Trophoblast cell (in vitro differentiated cells and primary cell): ENCODE measurements around the gene GPRC5A.
A peak's percentile ranks its signal among the peaks of the same experiment; 100 is the strongest.

ENCODE experiments used
- DNase-seq, 2 donors: peaks; one replicate each; pipeline ENCODE4 v3.0.0-alpha.2; 2016
- H2AFZ ChIP-seq: 2 replicates; pipeline ENCODE4 v1.6.1; 2013; ENCODE audit warnings: low read length, moderate library complexity, mild to moderate bottlenecking; ENCODE audit not compliant: insufficient read depth, poor library complexity
- H2AK5ac ChIP-seq: 2 replicates; pipeline ENCODE4 v1.6.1; 2013; ENCODE audit warnings: mild to moderate bottlenecking, low read length
- H2BK120ac ChIP-seq: 2 replicates; pipeline ENCODE4 v1.6.1; 2013; ENCODE audit warnings: low read length, mild to moderate bottlenecking, moderate library complexity; ENCODE audit not compliant: insufficient read depth, poor library complexity
- H2BK12ac ChIP-seq: 2 replicates; pipeline ENCODE4 v1.6.1; 2013; ENCODE audit warnings: mild to moderate bottlenecking, low read length, moderate library complexity
- H2BK5ac ChIP-seq: 2 replicates; pipeline ENCODE4 v1.6.1; 2013; ENCODE audit warnings: low read length, low read depth, moderate library complexity, mild to moderate bottlenecking; ENCODE audit not compliant: poor library complexity
- H3K14ac ChIP-seq: 2 replicates; pipeline ENCODE4 v1.6.1; 2013; ENCODE audit warnings: mild to moderate bottlenecking, low read length
- H3K18ac ChIP-seq: 2 replicates; pipeline ENCODE4 v1.6.1; 2013; ENCODE audit warnings: mild to moderate bottlenecking, low read length
- H3K23ac ChIP-seq: 2 replicates; pipeline ENCODE4 v1.6.1; 2013; ENCODE audit warnings: low read length
- H3K27ac ChIP-seq: 2 replicates; pipeline ENCODE4 v1.5.1; 2013; ENCODE audit warnings: low read depth, mild to moderate bottlenecking, inconsistent platforms, low read length, moderate library complexity
- H3K27me3 ChIP-seq: 2 replicates; pipeline ENCODE4 v1.6.1; 2013; ENCODE audit warnings: inconsistent platforms, mild to moderate bottlenecking, low read length, moderate library complexity; ENCODE audit not compliant: insufficient read depth
- H3K36me3 ChIP-seq, 2 experiments: 1 replicate in 1 of 2; 2 replicates in 1 of 2; pipeline ENCODE4 v1.6.1; 2013; ENCODE audit warnings: low read length in 2 of 2, mild to moderate bottlenecking in 2 of 2, moderate library complexity in 1 of 2; ENCODE audit not compliant: insufficient read depth in 2 of 2, control insufficient read depth in 1 of 2
- H3K4ac ChIP-seq: 2 replicates; pipeline ENCODE4 v1.6.1; 2013; ENCODE audit warnings: low read depth, mild to moderate bottlenecking, low read length, moderate library complexity
- H3K4me1 ChIP-seq, 2 experiments: 1 replicate in 1 of 2; 2 replicates in 1 of 2; pipeline ENCODE4 v1.6.1; 2013; ENCODE audit warnings: low read length in 2 of 2, mild to moderate bottlenecking in 2 of 2, moderate library complexity in 1 of 2; ENCODE audit not compliant: insufficient read depth in 2 of 2, control insufficient read depth in 1 of 2
- H3K4me2 ChIP-seq: 2 replicates; pipeline ENCODE4 v1.6.1; 2013; ENCODE audit warnings: inconsistent platforms, mild to moderate bottlenecking, low read length, moderate library complexity
- H3K4me3 ChIP-seq: 2 replicates; pipeline ENCODE4 v1.5.1; 2013; ENCODE audit warnings: mild to moderate bottlenecking, low read depth, low read length, inconsistent platforms
- H3K79me1 ChIP-seq: one replicate; pipeline ENCODE4 v1.6.1; 2013; ENCODE audit warnings: low read length
- H3K79me2 ChIP-seq: 2 replicates; pipeline ENCODE4 v1.6.1; 2013; ENCODE audit warnings: low read length, mild to moderate bottlenecking; ENCODE audit not compliant: control insufficient read depth, insufficient read depth, poor library complexity
- H3K9ac ChIP-seq: 2 replicates; pipeline ENCODE4 v1.6.1; 2013; ENCODE audit warnings: mild to moderate bottlenecking, low read length
- H3K9me3 ChIP-seq: 2 replicates; pipeline ENCODE4 v1.6.1; 2013; ENCODE audit warnings: low read depth, mild to moderate bottlenecking, control low read depth, inconsistent platforms, low read length; ENCODE audit not compliant: insufficient read depth
- H4K12ac ChIP-seq: 2 replicates; pipeline ENCODE4 v1.6.1; 2013; ENCODE audit warnings: low read depth, mild to moderate bottlenecking, low read length, moderate library complexity
- H4K8ac ChIP-seq: 2 replicates; pipeline ENCODE4 v1.6.1; 2013; ENCODE audit warnings: low read depth, mild to moderate bottlenecking, low read length, moderate library complexity
- H4K91ac ChIP-seq: one replicate; pipeline ENCODE4 v1.6.1; 2013; ENCODE audit warnings: low read depth, mild to moderate bottlenecking, low read length, moderate library complexity
- WGBS: extraction: QIAGEN DNeasy Blood & Tissue Kit; methylation state at CpG from one replicate; pipeline ENCODE4 v1.1.7; 2013; ENCODE audit warnings: missing lambda C conversion rate; ENCODE audit not compliant: insufficient read length, insufficient coverage; ENCODE audit errors: extremely low coverage; 5-methylcytosine and 5-hydroxymethylcytosine counted together

GPRC5A gene

DNA sequence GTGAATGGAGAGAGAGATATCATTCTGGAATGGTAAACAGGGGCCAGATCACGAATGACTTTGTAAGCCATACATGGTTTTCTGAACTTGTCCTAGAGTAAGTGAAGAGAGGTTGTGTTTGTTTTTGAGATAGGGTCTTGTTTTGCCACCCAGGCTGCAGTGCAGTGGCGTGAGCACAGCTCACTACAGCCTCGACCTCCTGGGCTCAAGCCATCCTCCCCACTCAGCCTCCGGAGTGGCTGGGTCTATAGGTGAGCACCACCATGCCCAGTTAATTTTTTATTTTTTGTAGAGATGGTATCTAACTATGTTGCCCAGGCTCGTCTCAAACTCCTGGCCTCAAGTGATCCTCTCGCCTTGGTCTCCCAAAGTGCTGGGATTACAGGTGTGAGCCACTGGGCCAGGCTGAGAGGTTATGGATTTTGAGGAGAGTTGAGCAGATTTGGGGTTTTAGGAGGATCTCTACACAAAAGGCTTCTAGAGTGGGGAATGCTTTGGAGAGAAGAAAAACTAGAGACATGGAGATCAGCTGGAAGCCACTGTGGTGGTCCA, 19.7 kb upstream of the GPRC5A start:
- Histone ChIP-seq H2AK5ac (no peak overlapping the region), H3K4me2 (no peak overlapping the region), H3K18ac (no peak overlapping the region), H3K9ac (no peak overlapping the region), H3K9me3 (no peaks in the 10 kb centered on the region), H4K8ac (no peak overlapping the region), H2BK12ac (peak overlapping the region; percentile 67), H3K4me1 (peaks cover 21% of the 10 kb centered on the region in 2 experiments), H2BK5ac (peak overlapping the region; percentile 51), H2BK120ac (peak overlapping the region; percentile 28), H3K27me3 (no peaks in the 10 kb centered on the region), H3K23ac (no peak overlapping the region), H3K14ac (no peak overlapping the region), H3K4me3 (no peak overlapping the region), H3K36me3 (no peaks in the 10 kb centered on the region), H4K12ac (no peak overlapping the region), H3K79me2 (no peaks in the 10 kb centered on the region), H3K4ac (no peak overlapping the region), H2AFZ (no peak overlapping the region), H4K91ac (peak overlapping the region; percentile 66), H3K27ac (peak overlapping the region; percentile 2), H3K79me1 (peaks cover 12% of the 10 kb centered on the region)
- no peak for DNase-seq
- WGBS, result no CpG with 5 or more reads among the region's 6 CpGs

- Histone ChIP-seq H3K27ac (peak overlapping the region; percentile 54), H3K4me2 (peak overlapping the region; percentile 31), H4K8ac (peak overlapping the region; percentile 13), H4K91ac (peak overlapping the region; percentile 71), H3K4ac (peak overlapping the region; percentile 21), H3K9me3 (no peaks in the 10 kb centered on the region), H3K18ac (peak overlapping the region; percentile 38), H2BK5ac (peak overlapping the region; percentile 26), H3K4me1 (peaks cover 21% of the 10 kb centered on the region in 2 experiments), H3K14ac (no peak overlapping the region), H3K27me3 (no peaks in the 10 kb centered on the region), H3K4me3 (no peak overlapping the region), H4K12ac (no peak overlapping the region), H2BK120ac (peak overlapping the region; percentile 90), H2AFZ (no peak overlapping the region), H3K23ac (no peak overlapping the region), H3K79me2 (no peaks in the 10 kb centered on the region), H3K79me1 (peaks cover 12% of the 10 kb centered on the region), H3K9ac (no peak overlapping the region), H3K36me3 (no peaks in the 10 kb centered on the region), H2AK5ac (peak overlapping the region; percentile 61), H2BK12ac (peak overlapping the region; percentile 95)
- no CpG with 5 or more reads among the region's 10 CpGs for WGBS
- peak; percentile 92 to 99 for DNase-seq
Measured at GRCh38 chr12:12872139-12872933, 19.0 kb upstream of the GPRC5A start.

GRCh38 chr12:12872934-12873275, 18.5 kb upstream of the GPRC5A start:
- H3K4me3 ChIP-seq, result no peak overlapping the region
- no peak overlapping the region for H3K23ac ChIP-seq
- H4K91ac ChIP-seq, result peak overlapping the region; percentile 71
- H3K36me3 ChIP-seq, result no peaks in the 10 kb centered on the region
- no peak overlapping the region for H3K4ac ChIP-seq
- no peak overlapping the region for H2BK5ac ChIP-seq
- H2AK5ac ChIP-seq, result no peak overlapping the region
- no peaks in the 10 kb centered on the region for H3K79me2 ChIP-seq
- peak in 1 of 2 donors; percentile 65 for DNase-seq
- H3K27ac ChIP-seq, result peak overlapping the region; percentile 54
- H2AFZ ChIP-seq, result no peak overlapping the region
- H3K9me3 ChIP-seq, result no peaks in the 10 kb centered on the region
- no peak overlapping the region for H3K4me2 ChIP-seq
- no peak overlapping the region for H4K8ac ChIP-seq
- WGBS, result no CpG with 5 or more reads among the region's 2 CpGs
- peak overlapping the region; percentile 90 for H2BK120ac ChIP-seq
- no peak overlapping the region for H3K14ac ChIP-seq
- H3K4me1 ChIP-seq, result peaks cover 21 to 22% of the 10 kb centered on the region in 2 experiments
- peaks cover 12% of the 10 kb centered on the region for H3K79me1 ChIP-seq
- peak overlapping the region; percentile 95 for H2BK12ac ChIP-seq
- no peak overlapping the region for H4K12ac ChIP-seq
- no peaks in the 10 kb centered on the region for H3K27me3 ChIP-seq
- H3K9ac ChIP-seq, result no peak overlapping the region
- peak overlapping the region; percentile 38 for H3K18ac ChIP-seq

DNA sequence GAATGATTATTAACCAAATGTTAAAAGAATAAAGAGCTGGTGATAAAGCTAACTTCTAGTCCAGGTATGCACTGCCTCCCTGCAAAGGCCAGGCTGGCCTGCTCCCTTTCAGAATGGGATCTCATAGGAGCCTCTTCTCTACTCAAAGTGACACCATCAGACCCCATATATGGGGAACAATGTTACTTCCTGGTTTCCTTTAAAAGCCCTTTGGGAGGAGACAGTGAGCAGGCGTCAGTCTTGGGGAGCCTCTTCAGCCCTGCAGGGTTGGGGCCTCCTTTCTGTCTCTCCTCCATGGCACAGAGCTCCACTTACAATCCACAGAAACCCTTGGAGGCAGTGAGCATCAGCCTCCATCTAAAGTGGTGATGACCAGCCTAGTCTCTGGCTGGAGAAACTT, 17.3 kb upstream of the GPRC5A start:
- no peaks in the 10 kb centered on the region for H3K27me3 ChIP-seq
- H3K18ac ChIP-seq, result no peak overlapping the region
- peaks cover 12% of the 10 kb centered on the region for H3K79me1 ChIP-seq
- H3K27ac ChIP-seq, result no peak overlapping the region
- no peak overlapping the region for H3K4me3 ChIP-seq
- H2BK5ac ChIP-seq, result no peak overlapping the region
- H3K9ac ChIP-seq, result no peak overlapping the region
- peak overlapping the region; percentile 23 for H4K8ac ChIP-seq
- H2BK120ac ChIP-seq, result peak overlapping the region; percentile 57
- peak overlapping the region; percentile 30 for H3K4ac ChIP-seq
- H2AK5ac ChIP-seq, result peak overlapping the region; percentile 92
- H3K14ac ChIP-seq, result peak overlapping the region; percentile 43
- peaks cover 21 to 23% of the 10 kb centered on the region in 2 experiments for H3K4me1 ChIP-seq
- H3K9me3 ChIP-seq, result no peaks in the 10 kb centered on the region
- no peaks in the 10 kb centered on the region for H3K36me3 ChIP-seq
- peak overlapping the region; percentile 88 for H2BK12ac ChIP-seq
- peak overlapping the region; percentile 82 for H4K91ac ChIP-seq
- H3K4me2 ChIP-seq, result no peak overlapping the region
- no peaks in the 10 kb centered on the region for H3K79me2 ChIP-seq
- H3K23ac ChIP-seq, result no peak overlapping the region
- WGBS, result no CpG with 5 or more reads among the region's 1 CpG
- H4K12ac ChIP-seq, result no peak overlapping the region
- no peak for DNase-seq
- no peak overlapping the region for H2AFZ ChIP-seq
